H1 (cell line): Measurements from ENCODE around the gene ADGRG7. TPM values are rescaled to one million over a fixed set of nuclear protein-coding genes. Genes with fewer than 3 reads are reported as not detected.

ENCODE experiments used
- CTCF ChIA-PET: fragments of 300-600 bp; sonication (Branson Sonifier 250); formaldehyde crosslinking; loops from one replicate; lab custom pipeline; 2021; ENCODE audit not compliant: partially characterized antibody; lab: Charles Lee
- POLR2A ChIA-PET: fragments of 300-600 bp; sonication (Branson Sonifier 250); formaldehyde crosslinking; loops from one replicate; lab custom pipeline; 2021; ENCODE audit warnings: inconsistent platforms; ENCODE audit not compliant: partially characterized antibody; lab: Charles Lee
- DNase-seq, 2 experiments: peaks; one replicate each; pipeline versions ENCODE4 v3.0.0 to v3.0.0-alpha.2; 2010 to 2022; ENCODE audit warnings: low spot score in 2 of 2, low read depth in 1 of 2, mixed read lengths in 1 of 2
- FAIRE-seq: peaks from 2 replicates; lab custom pipeline; 2011; peaks lifted over from hg19 to GRCh38; lab: Jason Lieb, UNC
- H2AFZ ChIP-seq: 2 replicates; pipeline ENCODE4 v1.8.1; 2012; ENCODE audit warnings: low read length, inconsistent platforms
- H2AK5ac ChIP-seq: 2 replicates; pipeline ENCODE4 v1.6.1; 2013; ENCODE audit warnings: low read depth, low read length
- H2BK120ac ChIP-seq: replicated peaks from 2 replicates; pipeline ENCODE3; 2013; ENCODE audit warnings: low read depth, low read length, inconsistent platforms
- H2BK12ac ChIP-seq: 2 replicates; pipeline ENCODE4 v1.6.1; 2013; ENCODE audit warnings: low read depth, low read length
- H2BK15ac ChIP-seq: 2 replicates; pipeline ENCODE4 v1.6.1; 2013; ENCODE audit warnings: low read length
- H2BK20ac ChIP-seq: 2 replicates; pipeline ENCODE4 v1.6.1; 2013; ENCODE audit warnings: low read length
- H2BK5ac ChIP-seq: 2 replicates; pipeline ENCODE4 v1.6.1; 2013; ENCODE audit warnings: low read depth, low read length
- H3K14ac ChIP-seq: 2 replicates; pipeline ENCODE4 v1.6.1; 2013; ENCODE audit warnings: inconsistent platforms; ENCODE audit not compliant: insufficient read length
- H3K18ac ChIP-seq: 2 replicates; pipeline ENCODE4 v1.6.1; 2013; ENCODE audit warnings: low read length; ENCODE audit errors: extremely low read depth
- H3K23ac ChIP-seq: 2 replicates; pipeline ENCODE4 v1.6.1; 2013; ENCODE audit warnings: inconsistent platforms; ENCODE audit not compliant: insufficient read length
- H3K23me2 ChIP-seq: 2 replicates; pipeline ENCODE4 v1.6.1; 2013; ENCODE audit warnings: low read depth, low read length
- H3K27ac ChIP-seq: 2 replicates; pipeline ENCODE4 v1.6.1; 2011; ENCODE audit warnings: low read depth, low read length, inconsistent platforms
- H3K27me3 ChIP-seq, 4 experiments: replicated peaks in 1 of 4; 1 replicate in 1 of 4; 2 replicates in 3 of 4; pipeline versions ENCODE4 v1.6.1 to v1.8.1; 2011 to 2013; ENCODE audit warnings: low read length in 3 of 4, mild to moderate bottlenecking in 3 of 4, inconsistent platforms in 2 of 4, mixed read lengths in 2 of 4, moderate library complexity in 1 of 4; ENCODE audit not compliant: control insufficient read depth in 3 of 4, insufficient read depth in 3 of 4; ENCODE audit errors: extremely low read depth in 1 of 4
- H3K36me3 ChIP-seq, 4 experiments: 2 replicates each; pipeline versions ENCODE4 v1.6.1 to v1.8.1; 2011 to 2013; ENCODE audit warnings: mild to moderate bottlenecking in 4 of 4, low read length in 3 of 4, moderate library complexity in 2 of 4, control low read depth in 1 of 4, inconsistent platforms in 1 of 4; ENCODE audit not compliant: insufficient read depth in 4 of 4, control insufficient read depth in 2 of 4
- H3K4ac ChIP-seq: replicated peaks from 2 replicates; pipeline ENCODE3; 2013; ENCODE audit warnings: low read length, low read depth, mixed read lengths, inconsistent platforms; ENCODE audit not compliant: insufficient read length
- H3K4me1 ChIP-seq, 4 experiments: replicated peaks in 1 of 4; 1 replicate in 1 of 4; 2 replicates in 3 of 4; pipeline versions ENCODE4 v1.6.1 to v1.8.1; 2011 to 2013; ENCODE audit warnings: low read length in 3 of 4, inconsistent platforms in 2 of 4, mixed read lengths in 1 of 4; ENCODE audit not compliant: insufficient read depth in 4 of 4, control insufficient read depth in 3 of 4
- H3K4me2 ChIP-seq, 2 experiments: 2 replicates each; pipeline versions ENCODE4 v1.6.1 to v1.8.1; 2011 to 2013; ENCODE audit warnings: low read depth in 2 of 2, low read length in 2 of 2, control low read depth in 1 of 2, inconsistent platforms in 1 of 2, mild to moderate bottlenecking in 1 of 2; ENCODE audit not compliant: insufficient read depth in 1 of 2
- H3K4me3 ChIP-seq, 4 experiments: fragments of 200-600, 300-600 bp in 1 of 4; sonication (generic), shearing (Covaris generic), sonication (Bioruptor Twin) in 1 of 4; 2 replicates each; pipeline versions ENCODE4 v1.5.1 to v1.8.1; 2011 to 2016; ENCODE audit warnings: low read length in 4 of 4, low read depth in 3 of 4, control low read depth in 2 of 4, inconsistent platforms in 2 of 4, mild to moderate bottlenecking in 2 of 4, mixed read lengths in 1 of 4, moderate library complexity in 1 of 4; ENCODE audit not compliant: insufficient read depth in 2 of 4; ENCODE audit errors: extremely low read depth in 1 of 4
- H3K56ac ChIP-seq: replicated peaks from 2 replicates; pipeline ENCODE3; 2013; ENCODE audit warnings: low read depth, mild to moderate bottlenecking, mixed read lengths, low read length, inconsistent platforms; ENCODE audit not compliant: insufficient read length
- H3K79me1 ChIP-seq: 2 replicates; pipeline ENCODE4 v1.6.1; 2013; ENCODE audit warnings: low read depth, low read length, control low read depth
- H3K79me2 ChIP-seq, 2 experiments: 2 replicates each; pipeline versions ENCODE4 v1.6.1 to v1.8.1; 2012 to 2013; ENCODE audit warnings: low read length in 2 of 2, mild to moderate bottlenecking in 2 of 2, inconsistent platforms in 1 of 2; ENCODE audit not compliant: insufficient read depth in 2 of 2, control insufficient read depth in 1 of 2
- H3K9ac ChIP-seq, 4 experiments: replicated peaks in 1 of 4; 1 replicate in 1 of 4; 2 replicates in 3 of 4; pipeline versions ENCODE4 v1.6.1 to v1.8.1; 2011 to 2013; ENCODE audit warnings: low read depth in 3 of 4, low read length in 3 of 4, control low read depth in 2 of 4, mild to moderate bottlenecking in 2 of 4, moderate library complexity in 2 of 4, inconsistent platforms in 1 of 4; ENCODE audit errors: extremely low read depth in 1 of 4
- H3K9me3 ChIP-seq, 2 experiments: 2 replicates each; pipeline versions ENCODE4 v1.6.1 to v1.8.1; 2012 to 2013; ENCODE audit warnings: mild to moderate bottlenecking in 2 of 2, moderate library complexity in 2 of 2, control low read depth in 1 of 2, inconsistent platforms in 1 of 2, low read depth in 1 of 2, low read length in 1 of 2, mixed read lengths in 1 of 2; ENCODE audit not compliant: insufficient read depth in 2 of 2
- H4K20me1 ChIP-seq, 2 experiments: replicated peaks in 1 of 2; 2 replicates each; pipeline versions ENCODE3 to v1.8.1; 2011 to 2013; ENCODE audit warnings: inconsistent platforms in 2 of 2, low read length in 2 of 2, mild to moderate bottlenecking in 1 of 2; ENCODE audit not compliant: insufficient read depth in 2 of 2, control insufficient read depth in 1 of 2
- H4K5ac ChIP-seq: 2 replicates; pipeline ENCODE4 v1.6.1; 2013; ENCODE audit warnings: low read length, low read depth, mixed read lengths, inconsistent platforms; ENCODE audit not compliant: insufficient read length
- H4K8ac ChIP-seq: 2 replicates; pipeline ENCODE4 v1.8.0; 2013; ENCODE audit warnings: mild to moderate bottlenecking, moderate library complexity, low read length, inconsistent platforms; ENCODE audit not compliant: insufficient read depth; ENCODE audit errors: extremely low read depth
- H4K91ac ChIP-seq: replicated peaks from 2 replicates; pipeline ENCODE3; 2013; ENCODE audit warnings: low read length, mixed read lengths, inconsistent platforms; ENCODE audit not compliant: insufficient read length
- CBX5 ChIP-seq: fragments of 300-800, 300-1000 bp; sonication (generic); IDR thresholded peaks from 2 replicates; pipeline ENCODE4 v1.7.1; 2016; ENCODE audit warnings: antibody characterized with exemption, low read length, low read depth
- CEBPB ChIP-seq: IDR thresholded peaks from 2 replicates; pipeline ENCODE4 v1.6.1; 2012; ENCODE audit warnings: low read depth, low read length
- FOSL1 ChIP-seq: IDR thresholded peaks from 2 replicates; pipeline ENCODE4 v1.6.1; 2011; ENCODE audit warnings: mild to moderate bottlenecking, low read depth, low read length, moderate library complexity; ENCODE audit not compliant: insufficient read depth
- GABPA ChIP-seq: IDR thresholded peaks from 2 replicates; pipeline ENCODE4 v1.6.1; 2011; ENCODE audit warnings: mild to moderate bottlenecking, low read length, moderate library complexity, borderline replicate concordance; ENCODE audit not compliant: insufficient read depth
- RNF2 ChIP-seq: fragments of 200-900, 300-1000 bp; sonication (generic); IDR thresholded peaks from 2 replicates; pipeline ENCODE4 v1.7.1; 2016; ENCODE audit warnings: borderline replicate concordance, low read depth, mild to moderate bottlenecking, antibody characterized with exemption, low read length; ENCODE audit not compliant: poor library complexity, severe bottlenecking; ENCODE audit errors: missing control alignments
- SP1 ChIP-seq: IDR thresholded peaks from 2 replicates; pipeline ENCODE4 v1.6.1; 2011; ENCODE audit warnings: low read depth, low read length
- TCF12 ChIP-seq: IDR thresholded peaks from 2 replicates; pipeline ENCODE4 v1.6.1; 2011; ENCODE audit warnings: low read depth, mild to moderate bottlenecking, low read length
- whole genome bisulfite sequencing, 2 experiments: shearing (Covaris generic) in 1 of 2; methylation state at CpG; one replicate each; pipeline versions ENCODE4 v1.1.6 to v1.1.7; 2013 to 2015; ENCODE audit warnings: low lambda C conversion rate in 2 of 2, mixed read lengths in 2 of 2, inconsistent platforms in 1 of 2, low coverage in 1 of 2, missing lambda C conversion rate in 1 of 2; ENCODE audit not compliant: insufficient replicate concordance in 2 of 2, insufficient coverage in 1 of 2, insufficient read length in 1 of 2; ENCODE audit errors: extremely low coverage in 1 of 2, missing lambda C conversion rate in 1 of 2; 5-methylcytosine and 5-hydroxymethylcytosine counted together
- polyA plus RNA-seq, 7 experiments: library from polyadenylated mRNA; depleted of rRNA in 3 of 7; stranded (reverse) in 5 of 7; unstranded in 2 of 7; fragments of >200 nt in 5 of 7; fragments of 200-250 nt in 2 of 7; gene quantifications; 1 replicate in 5 of 7; 2 replicates in 1 of 7; 4 replicates in 1 of 7; pipeline versions ENCODE4 v1.2.1 to v1.2.3, GENCODE V29; 2011 to 2013; ENCODE audit warnings: missing spikeins in 2 of 7, mixed read lengths in 2 of 7
- total RNA-seq: library from RNA; stranded (reverse); fragmentation: NEBNext Ultra II Directional; extraction: Animal tissue kit (Norgen Biotek cat#: 25700); gene quantifications from 2 replicates; pipeline ENCODE4 v1.2.1, GENCODE V29; 2021

ADGRG7 gene
- total and polyA plus RNA-seq, 2 of the 8 experiments (the other 6 are each of a cell fraction or from before 2014, with no cell fraction given): not detected

- no peaks in the 10 kb centered on the region for H3K4me1 ChIP-seq
- peaks cover 2% of the 10 kb centered on the region; the same call in 1 of the 2 replicates for H3K79me1 ChIP-seq
- 88% methylated on average over 2 of the region's 2 CpGs; no CpG with 5 or more reads in 1 of the 2 experiments for WGBS, 2 experiments
- TF ChIP-seq RNF2: no peak
- TF ChIP-seq SP1: no peak
- no peak for TF ChIP-seq GABPA
- TF ChIP-seq CBX5: no peak
- TF ChIP-seq FOSL1: no peak
- TF ChIP-seq CEBPB: no peak
- TF ChIP-seq TCF12: no peak
- H3K27ac ChIP-seq: no peak overlapping the region
- H3K9me3 ChIP-seq: no peaks in the 10 kb centered on the region
- H3K36me3 ChIP-seq: peaks cover 6 to 41% (median 15%) of the 10 kb centered on the region in 4 experiments
- H3K18ac ChIP-seq: no peak overlapping the region
- no peak overlapping the region for H4K8ac ChIP-seq
- no peak for DNase-seq
- no peak overlapping the region for H3K9ac ChIP-seq
- H3K4ac ChIP-seq: no peak overlapping the region
- no peak overlapping the region for H3K14ac ChIP-seq
- no peak overlapping the region for H2BK20ac ChIP-seq
- FAIRE-seq: no peak
- POLR2A ChIA-PET: interaction anchor here (1.3 kb wide), 1 partner anchor 8 kb away, joined by 3 read pairs; the partner anchor contains the start of gene TFG
- H2BK12ac ChIP-seq: no peak overlapping the region
- H3K4me3 ChIP-seq: no peak overlapping the region
- no peak overlapping the region for H3K23ac ChIP-seq
- no peak overlapping the region for H2BK15ac ChIP-seq
- H2BK5ac ChIP-seq: no peak overlapping the region
- H2AFZ ChIP-seq: no peak overlapping the region
- H3K56ac ChIP-seq: no peak overlapping the region
- no peak overlapping the region for H4K91ac ChIP-seq
- no peaks in the 10 kb centered on the region for H3K23me2 ChIP-seq
- no peak overlapping the region for H2AK5ac ChIP-seq
- no peak overlapping the region for H3K4me2 ChIP-seq
- H4K20me1 ChIP-seq: peaks cover 2 to 7% of the 10 kb centered on the region in 2 experiments
- no peak overlapping the region for H2BK120ac ChIP-seq
- no peaks in the 10 kb centered on the region for H3K27me3 ChIP-seq
- peaks cover 16 to 93% of the 10 kb centered on the region in 2 experiments; a peak in 3 of 4 replicates for H3K79me2 ChIP-seq
- CTCF ChIA-PET: interaction anchor here (1.0 to 1.3 kb wide), 2 partner anchors 20 to 30 kb away, joined by 3 read pairs; no protein-coding TSS in a partner anchor
- no peak overlapping the region for H4K5ac ChIP-seq
Observed at GRCh38 chr3:100717063-100717462, 107.7 kb downstream of the ADGRG7 start.
